AG20443 (cell line): ENCODE data around the gene FALEC.
A peak's percentile ranks its signal among the peaks of the same experiment; 100 is the strongest.

Experiments
- DNase-seq: peaks from one replicate; pipeline ENCODE4 v3.0.0; 2012; ENCODE audit warnings: low spot score, mixed read lengths

The FALEC gene

DNA sequence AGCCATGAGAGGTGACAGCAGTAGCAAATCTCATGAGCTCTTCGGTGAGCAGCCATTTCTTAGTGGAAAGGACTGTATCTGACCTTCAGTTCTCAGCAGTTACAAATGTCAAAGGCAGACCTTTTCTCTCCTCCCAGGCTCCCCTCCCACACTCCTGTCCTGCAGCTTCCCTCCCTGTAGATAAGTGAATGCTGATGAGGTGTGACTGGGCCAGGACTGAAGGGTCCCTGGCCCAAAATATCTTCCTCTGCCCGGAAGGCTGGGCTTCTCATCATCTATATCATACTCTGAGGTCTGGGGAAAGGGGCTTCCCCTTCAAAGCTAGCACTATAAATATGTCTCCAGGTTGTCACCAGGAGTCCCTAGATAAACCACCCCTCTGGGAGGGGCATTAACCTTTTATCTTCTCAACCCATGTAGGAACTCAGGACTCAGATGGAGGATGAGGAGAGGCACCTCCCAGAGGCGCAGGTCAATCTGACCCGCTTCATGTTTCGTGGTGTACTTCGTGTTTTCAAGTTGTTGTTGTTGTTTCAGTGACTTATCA lies 30.0 kb downstream of the FALEC start:
- no peak for DNase-seq

DNA sequence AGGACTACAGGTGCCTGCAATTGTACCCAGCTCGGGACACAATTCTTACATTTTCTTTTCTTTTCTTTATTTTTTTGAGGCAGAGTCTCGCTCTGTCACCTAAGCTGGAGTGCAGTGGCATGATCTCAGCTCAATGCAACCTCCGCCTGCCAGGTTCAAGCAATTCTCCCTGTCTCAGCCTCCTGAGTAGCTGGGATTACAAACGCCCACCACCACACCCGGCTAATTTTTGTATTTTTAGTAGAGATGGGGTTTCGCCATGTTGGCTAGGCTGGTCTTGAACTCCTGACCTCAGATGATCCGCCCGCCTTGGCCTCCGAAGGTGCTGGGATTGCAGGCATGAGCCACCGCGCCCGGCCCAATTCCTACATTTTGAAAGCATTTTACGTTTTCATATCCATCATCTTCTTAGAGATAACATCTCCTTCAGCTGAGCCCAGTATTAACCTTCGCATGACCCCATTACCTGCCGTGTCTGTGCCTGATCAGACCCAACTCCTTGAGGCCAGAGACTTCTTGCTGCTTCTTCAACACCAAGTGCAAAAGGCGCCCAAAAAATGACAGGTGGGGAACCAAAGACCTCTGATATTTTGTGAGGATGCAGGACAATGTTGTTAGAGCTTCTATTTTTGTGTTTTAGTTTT lies 30.9 kb downstream of the FALEC start:
- no peak for DNase-seq

DNA sequence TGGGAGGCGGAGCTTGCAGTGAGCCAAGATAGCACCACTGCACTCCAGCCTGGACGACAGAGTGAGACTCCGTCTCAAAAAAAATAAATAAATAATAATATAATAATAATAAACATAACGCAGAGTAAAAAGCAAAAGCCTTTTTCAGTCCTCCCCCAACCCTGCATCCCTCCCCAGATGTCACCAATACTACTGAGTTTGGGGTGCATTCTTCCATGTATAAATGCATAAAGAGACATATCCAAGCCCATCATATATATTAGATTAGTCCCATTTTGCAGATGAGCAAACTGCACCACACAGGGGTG lies 32.7 kb downstream of the FALEC start:
- DNase-seq, result no peak

DNA sequence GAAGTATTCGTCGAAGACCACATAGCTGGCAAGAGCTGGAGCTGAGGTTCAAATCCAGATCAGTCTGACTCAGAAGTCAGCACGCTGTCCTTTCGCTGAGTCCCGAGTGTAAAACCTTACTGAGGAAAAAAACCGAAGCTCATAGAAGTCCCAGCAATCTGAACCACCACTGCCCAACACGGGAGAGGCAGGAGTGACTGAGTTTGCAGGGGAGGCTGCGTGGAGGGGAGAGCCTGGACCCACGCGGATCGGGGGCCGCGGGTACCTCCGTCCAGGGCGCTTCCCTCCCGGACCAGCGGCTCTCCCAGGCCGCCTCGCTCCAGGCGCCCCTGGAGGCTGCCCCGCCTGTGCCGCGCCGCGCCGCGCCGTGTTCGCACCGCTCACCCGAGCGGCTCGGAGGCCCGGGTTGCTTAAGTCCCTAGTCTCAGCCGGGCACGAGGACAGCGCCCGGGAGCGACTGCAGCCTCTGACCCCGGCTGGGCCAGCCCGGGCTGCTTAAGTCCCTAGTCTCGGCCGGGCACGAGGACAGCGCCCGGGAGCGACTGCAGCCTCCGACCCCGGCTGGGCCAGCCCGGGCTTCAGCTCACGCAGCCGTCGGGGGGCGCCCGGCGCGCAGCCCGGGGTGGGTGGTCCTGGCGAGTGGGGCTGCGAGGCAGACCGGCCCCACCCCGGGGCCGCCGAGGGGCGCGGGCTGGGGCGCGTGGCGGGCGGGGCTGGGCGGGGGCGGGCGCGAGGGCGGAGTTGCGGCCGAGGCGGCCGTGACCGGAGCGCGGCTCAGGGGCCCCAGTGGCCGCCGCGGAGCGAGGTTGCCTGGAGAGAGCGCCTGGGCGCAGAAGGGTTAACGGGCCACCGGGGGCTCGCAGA lies 33.3 kb downstream of the FALEC start, which contains the start of gene ADAMTSL4:
TSS of gene ADAMTSL4 (plus strand) at position 777 of the 864 bp plus-strand sequence. CDS start 2,881 bp downstream, outside the sequence.
- peak; percentile 80 for DNase-seq

DNA sequence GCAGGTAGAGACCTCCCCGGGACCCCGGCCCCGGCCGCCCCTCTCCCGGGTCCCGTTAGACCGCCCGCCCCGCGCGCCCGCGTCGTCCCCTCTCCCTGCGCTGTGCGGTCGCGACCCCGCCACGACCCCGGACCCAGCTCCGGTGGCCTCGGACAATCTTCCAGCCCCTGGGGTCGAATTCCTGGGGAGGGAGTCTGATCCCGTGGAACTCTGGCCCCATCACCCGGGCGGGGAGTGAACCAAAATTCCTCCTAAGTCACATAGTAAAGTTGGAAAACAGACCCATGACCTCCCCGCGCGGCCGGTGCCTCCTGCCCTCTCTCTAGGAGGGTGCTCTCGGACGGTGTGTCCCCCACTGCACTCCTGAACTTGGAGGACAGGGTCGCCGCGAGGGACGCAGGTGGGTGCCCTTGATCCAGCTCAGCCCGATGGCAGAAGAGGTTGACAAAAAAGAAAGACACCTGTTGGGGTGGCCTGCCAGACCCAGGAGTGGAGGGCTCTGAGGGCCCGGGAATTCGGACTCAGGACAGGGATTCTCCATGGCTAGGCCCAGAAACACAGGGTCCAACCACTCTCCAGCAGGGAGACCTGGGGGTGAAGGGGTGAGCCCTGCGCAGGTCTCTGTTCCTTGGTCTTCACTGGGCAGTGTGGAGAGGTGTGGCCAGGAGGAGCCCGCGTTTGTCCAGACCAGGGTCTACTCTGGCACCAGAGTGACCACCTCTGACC lies 34.1 kb downstream of the FALEC start:
- DNase-seq, result peak; percentile 66

DNA sequence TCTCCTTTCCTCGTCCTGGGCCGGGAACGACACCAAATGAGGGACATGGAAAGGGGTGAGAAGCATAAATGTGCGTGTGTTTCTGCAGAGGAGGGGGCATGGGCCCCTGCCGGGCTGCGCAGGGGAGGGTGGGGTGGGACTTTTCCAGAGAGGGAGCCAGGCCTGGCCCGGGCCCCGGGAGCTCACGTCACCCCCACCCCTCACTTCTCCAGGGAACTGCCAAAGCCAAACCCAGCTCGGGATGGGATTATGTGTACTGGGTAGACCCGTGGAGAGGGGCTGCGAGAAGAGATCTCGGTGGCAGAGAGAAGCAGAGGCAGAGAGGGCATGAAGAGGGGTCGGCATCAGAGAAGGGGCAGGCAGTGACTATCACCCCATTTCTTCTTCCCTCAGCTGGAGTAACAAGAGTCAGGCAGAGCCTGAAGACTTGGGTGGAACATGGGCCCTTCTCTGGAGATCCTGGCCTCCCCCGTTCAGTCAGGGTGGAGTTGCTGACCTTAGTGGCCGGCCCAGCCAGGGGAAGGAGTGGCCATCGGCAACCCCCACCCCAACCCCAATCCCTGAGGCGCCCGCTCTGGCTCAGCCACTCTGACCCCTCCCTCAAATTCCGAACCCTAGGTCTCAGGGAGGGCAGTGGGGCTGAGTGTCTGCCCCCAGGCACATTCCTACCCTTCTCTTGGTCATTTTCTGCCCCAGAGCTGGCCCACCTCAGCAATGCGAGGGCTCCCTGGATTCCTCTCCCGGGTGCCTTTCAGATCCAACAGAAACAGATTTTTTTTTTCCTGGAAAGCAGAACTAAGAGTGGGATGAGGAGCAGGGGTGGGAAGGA lies 34.9 kb downstream of the FALEC start:
- peak; percentile 35 for DNase-seq

DNA sequence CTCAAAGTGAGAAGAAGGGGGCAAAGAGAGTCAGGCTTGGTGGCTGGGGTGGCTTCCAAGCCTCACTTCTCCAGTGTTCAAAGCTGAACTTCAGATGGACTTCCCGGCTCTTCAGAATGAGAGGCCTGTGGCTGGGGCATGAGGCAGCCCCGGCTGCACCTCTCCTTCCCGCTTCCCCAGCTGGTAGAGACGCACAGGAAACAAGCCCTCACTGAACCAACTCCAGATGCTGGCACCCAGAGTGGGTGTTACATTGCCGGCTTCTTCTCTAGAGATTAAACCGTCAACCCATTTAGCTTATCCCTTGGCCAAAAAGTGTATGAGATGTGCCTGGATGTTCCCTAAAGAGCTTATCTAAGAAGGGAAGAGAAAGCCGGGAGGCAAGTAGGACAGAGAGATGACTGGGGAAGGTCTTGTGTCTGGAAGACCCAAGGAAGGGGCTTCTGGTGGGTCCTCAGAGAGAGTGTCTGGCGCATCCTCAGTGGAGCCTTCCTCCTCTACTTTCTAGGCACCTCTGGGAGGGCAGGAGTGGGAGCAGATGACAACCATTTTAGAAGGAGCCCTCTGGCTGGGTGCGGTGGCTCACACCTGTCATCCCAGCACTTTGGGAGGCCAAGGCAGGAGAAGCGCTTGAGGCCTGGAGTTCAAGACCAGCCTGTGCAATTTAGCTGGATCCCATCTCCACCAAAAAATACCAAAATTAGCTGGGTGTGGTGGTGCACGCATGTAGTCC lies 35.7 kb downstream of the FALEC start:
- DNase-seq, result peak; percentile 21

DNA sequence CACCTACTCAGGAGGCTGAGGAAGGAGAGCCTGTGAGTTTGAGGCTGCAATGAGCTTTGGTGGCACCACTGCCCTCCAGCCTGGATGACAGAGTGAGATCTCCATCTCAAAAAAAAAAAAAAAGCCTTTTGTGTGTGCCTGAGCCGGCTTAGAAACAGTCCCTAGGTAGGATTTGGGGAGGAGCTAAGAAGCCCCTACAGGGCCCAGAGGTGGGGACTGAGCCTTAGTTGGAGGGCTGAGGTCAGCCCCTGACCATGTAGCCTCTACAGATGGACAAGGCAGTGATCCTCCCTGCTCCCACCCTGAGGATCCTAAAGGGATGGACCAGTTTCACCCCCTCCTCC lies 36.2 kb downstream of the FALEC start:
- no peak for DNase-seq

DNA sequence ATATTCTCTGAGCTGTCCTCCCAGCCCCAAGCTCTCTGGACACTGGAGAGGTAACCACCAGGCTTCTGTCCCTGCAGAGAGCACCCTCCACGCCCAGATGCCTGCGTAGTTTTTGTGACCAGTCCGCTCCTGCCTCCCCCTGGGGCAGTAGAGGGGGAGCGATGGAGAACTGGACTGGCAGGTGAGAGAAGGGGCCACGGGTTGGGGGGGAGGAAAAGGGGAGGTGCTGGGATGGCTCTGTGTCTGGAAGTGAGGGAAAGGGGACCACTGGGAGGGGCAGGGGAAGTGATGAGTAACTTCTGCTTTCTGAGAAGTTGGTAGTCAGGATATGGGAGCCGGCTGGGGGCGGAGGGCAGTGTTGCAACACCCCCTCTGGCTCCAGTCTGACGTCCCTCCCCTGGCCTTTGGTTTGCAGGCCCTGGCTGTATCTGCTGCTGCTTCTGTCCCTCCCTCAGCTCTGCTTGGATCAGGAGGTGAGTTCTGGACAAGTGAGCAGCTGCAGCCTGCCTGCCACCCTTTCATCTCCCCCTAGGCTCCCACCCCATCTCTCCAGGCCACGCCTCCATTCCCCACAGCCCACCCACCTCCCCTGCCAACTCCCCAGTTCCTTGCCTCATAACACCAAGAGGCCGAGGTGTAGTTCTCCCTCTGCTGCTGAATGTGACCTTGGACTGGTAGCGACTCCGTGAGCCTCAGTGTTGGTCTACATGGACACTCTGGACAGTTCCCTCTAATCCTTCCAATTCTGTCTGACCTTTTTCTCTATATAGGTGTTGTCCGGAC lies 36.8 kb downstream of the FALEC start:
- DNase-seq, result peak; percentile 92

DNA sequence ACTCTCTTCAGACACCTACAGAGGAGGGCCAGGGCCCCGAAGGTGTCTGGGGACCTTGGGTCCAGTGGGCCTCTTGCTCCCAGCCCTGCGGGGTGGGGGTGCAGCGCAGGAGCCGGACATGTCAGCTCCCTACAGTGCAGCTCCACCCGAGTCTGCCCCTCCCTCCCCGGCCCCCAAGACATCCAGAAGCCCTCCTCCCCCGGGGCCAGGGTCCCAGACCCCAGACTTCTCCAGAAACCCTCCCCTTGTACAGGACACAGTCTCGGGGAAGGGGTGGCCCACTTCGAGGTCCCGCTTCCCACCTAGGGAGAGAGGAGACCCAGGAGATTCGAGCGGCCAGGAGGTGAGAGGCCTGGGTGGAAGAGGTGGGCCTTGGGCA lies 37.3 kb downstream of the FALEC start:
- no peak for DNase-seq

DNA sequence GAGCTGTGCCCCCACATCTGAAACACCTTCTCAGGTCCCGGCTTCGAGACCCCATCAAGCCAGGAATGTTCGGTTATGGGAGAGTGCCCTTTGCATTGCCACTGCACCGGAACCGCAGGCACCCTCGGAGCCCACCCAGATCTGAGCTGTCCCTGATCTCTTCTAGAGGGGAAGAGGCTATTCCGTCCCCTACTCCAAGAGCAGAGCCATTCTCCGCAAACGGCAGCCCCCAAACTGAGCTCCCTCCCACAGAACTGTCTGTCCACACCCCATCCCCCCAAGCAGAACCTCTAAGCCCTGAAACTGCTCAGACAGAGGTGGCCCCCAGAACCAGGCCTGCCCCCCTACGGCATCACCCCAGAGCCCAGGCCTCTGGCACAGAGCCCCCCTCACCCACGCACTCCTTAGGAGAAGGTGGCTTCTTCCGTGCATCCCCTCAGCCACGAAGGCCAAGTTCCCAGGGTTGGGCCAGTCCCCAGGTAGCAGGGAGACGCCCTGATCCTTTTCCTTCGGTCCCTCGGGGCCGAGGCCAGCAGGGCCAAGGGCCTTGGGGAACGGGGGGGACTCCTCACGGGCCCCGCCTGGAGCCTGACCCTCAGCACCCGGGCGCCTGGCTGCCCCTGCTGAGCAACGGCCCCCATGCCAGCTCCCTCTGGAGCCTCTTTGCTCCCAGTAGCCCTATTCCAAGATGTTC lies 38.0 kb downstream of the FALEC start:
- DNase-seq, result no peak

DNA sequence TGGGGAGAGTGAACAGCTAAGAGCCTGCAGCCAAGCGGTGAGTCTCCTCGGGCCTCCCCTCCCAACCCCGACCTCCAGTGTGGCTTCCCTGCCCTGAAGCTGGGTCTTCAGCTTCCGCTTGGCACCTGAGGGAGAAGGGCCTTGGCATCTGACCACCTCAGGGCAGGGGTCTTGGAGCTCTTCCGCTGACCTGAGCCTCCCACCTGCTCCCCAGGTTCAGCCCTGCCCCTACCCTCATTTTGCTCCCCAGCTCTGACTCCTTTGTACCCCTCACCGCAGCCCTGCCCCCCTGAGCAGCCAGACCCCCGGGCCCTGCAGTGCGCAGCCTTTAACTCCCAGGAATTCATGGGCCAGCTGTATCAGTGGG lies 38.5 kb downstream of the FALEC start:
- DNase-seq, result no peak

DNA sequence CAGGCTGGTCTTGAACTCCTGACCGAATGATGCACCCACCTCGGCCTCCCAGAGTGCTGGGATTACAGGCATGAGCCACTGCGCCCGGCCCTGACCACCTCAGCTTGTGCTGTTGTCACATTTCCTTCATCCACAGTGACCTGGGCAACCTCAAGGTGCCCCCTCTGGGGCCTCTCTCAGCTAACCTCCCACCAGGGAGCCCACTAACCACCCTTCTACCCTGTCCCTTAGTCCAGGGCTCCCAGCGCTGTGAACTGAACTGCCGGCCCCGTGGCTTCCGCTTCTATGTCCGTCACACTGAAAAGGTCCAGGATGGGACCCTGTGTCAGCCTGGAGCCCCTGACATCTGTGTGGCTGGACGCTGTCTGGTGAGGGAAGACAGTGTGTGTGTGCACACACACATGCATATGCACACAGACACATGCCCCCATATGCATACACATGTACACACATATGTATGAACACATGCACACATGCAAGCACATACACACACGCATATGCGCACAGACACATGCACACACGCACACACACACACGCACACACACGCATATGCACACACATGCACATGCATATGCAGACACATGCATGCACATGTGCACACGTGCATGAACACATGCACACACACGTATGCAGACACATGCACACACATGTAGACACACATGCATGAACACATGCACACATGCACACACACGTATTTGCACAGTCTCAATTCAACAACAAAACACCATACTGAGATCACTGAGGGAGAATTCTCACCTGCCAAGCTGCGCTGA lies 39.8 kb downstream of the FALEC start:
- no peak for DNase-seq

DNA sequence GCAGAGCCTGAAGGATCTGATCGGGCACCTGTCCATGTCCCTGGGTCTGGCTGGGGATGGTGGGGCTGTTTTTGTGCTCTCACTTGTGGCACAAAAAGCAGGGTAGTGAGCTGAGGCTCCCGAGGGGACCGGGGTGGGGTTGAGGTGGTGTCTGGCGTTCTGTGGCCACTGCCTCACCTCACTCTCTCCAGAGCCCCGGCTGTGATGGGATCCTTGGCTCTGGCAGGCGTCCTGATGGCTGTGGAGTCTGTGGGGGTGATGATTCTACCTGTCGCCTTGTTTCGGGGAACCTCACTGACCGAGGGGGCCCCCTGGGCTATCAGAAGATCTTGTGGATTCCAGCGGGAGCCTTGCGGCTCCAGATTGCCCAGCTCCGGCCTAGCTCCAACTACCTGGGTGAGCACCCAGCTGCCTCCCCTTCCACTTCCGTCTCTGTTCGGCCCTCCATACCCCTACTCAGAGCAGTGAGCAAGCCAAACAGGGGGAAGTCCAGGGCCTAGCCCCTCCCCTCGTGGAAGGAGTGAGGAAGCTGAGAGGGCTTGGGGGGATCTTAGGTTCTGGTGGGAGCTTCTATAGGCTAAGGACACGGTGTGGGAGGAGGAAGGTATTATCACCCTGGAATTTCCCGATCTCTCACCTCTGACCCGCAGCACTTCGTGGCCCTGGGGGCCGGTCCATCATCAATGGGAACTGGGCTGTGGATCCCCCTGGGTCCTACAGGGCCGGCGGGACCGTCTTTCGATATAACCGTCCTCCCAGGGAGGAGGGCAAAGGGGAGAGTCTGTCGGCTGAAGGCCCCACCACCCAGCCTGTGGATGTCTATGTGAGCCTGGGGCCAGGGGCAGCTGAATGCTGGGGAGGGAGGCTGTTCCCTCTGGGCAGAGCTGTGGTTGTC lies 40.7 kb downstream of the FALEC start:
- no peak for DNase-seq

DNA sequence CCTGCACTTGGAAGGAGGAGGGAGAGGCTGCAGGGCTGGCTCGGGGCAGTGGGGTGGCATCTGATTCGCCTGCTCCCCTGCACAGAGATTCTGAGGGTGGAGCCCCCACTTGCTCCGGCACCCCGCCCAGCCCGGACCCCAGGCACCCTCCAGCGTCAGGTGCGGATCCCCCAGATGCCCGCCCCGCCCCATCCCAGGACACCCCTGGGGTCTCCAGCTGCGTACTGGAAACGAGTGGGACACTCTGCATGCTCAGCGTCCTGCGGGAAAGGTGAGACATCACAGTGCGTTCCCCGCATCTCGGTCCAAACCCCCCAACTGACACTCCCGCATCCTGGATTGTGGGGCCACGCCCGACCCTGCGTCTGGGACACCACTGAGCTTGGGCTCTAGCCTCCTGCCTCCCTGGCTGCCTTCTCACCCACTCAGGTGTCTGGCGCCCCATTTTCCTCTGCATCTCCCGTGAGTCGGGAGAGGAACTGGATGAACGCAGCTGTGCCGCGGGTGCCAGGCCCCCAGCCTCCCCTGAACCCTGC lies 41.6 kb downstream of the FALEC start:
- DNase-seq, result no peak

DNA sequence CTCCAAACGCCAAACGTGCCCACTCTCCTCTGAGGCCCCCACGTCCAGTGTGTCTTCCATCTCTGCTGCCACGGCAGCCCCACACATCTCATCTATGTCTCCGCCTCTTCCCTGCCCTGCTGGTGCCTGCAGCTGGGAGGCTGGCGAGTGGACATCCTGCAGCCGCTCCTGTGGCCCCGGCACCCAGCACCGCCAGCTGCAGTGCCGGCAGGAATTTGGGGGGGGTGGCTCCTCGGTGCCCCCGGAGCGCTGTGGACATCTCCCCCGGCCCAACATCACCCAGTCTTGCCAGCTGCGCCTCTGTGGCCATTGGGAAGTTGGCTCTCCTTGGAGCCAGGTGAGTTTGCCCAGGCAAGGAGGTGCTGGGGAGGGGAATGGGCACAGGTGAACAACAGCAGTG lies 42.3 kb downstream of the FALEC start:
- no peak for DNase-seq

DNA sequence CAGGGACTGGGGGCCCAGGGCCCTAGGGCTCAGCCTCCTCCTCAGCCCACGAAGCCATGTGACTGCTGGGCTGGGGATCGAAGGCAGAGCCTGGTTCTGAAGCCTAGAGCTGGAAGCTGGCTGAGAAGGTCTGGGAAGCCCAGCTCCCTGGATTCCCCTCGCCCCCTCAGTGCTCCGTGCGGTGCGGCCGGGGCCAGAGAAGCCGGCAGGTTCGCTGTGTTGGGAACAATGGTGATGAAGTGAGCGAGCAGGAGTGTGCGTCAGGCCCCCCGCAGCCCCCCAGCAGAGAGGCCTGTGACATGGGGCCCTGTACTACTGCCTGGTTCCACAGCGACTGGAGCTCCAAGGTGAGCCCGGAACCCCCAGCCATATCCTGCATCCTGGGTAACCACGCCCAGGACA lies 42.8 kb downstream of the FALEC start:
- no peak for DNase-seq
